Fibroblast of skin of left biceps (primary cell): ENCODE results near the gene CDIP1.

Experiments
- DNase-seq, 2 experiments: peaks; one replicate each; pipeline ENCODE4 v3.0.0-alpha.2; 2013; ENCODE audit warnings: low read depth in 2 of 2

CDIP1 gene

GRCh38 chr16:4489030-4489429, 49.5 kb downstream of the CDIP1 start:
- DNase-seq = peak; percentile 60 to 62

DNA sequence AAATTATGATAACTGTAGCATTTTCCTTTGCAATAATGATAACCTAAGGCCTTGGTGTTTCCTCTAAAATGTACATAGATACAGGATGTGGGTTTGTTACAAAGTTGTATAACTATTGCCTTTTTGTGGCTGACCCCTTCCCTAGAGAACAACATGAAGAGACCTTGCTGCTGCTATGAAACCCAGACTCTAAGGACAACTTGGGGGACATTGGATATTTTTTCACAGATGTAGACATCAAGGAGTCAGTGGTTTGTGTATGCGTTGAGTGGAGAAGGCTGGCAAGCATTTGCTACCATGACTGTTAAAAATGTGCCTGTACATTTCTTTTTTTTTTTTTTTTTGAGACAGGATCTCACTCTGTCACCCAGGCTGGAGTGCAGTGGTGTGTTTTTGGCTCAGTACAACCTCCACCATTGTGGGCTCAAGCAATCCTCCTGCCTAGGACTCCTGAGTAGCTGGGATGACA, 50.0 kb downstream of the CDIP1 start:
- no peak for DNase-seq

- DNase-seq = peak; percentile 43 to 44
Observed at GRCh38 chr16:4487955-4488498, 50.5 kb downstream of the CDIP1 start.

DNA sequence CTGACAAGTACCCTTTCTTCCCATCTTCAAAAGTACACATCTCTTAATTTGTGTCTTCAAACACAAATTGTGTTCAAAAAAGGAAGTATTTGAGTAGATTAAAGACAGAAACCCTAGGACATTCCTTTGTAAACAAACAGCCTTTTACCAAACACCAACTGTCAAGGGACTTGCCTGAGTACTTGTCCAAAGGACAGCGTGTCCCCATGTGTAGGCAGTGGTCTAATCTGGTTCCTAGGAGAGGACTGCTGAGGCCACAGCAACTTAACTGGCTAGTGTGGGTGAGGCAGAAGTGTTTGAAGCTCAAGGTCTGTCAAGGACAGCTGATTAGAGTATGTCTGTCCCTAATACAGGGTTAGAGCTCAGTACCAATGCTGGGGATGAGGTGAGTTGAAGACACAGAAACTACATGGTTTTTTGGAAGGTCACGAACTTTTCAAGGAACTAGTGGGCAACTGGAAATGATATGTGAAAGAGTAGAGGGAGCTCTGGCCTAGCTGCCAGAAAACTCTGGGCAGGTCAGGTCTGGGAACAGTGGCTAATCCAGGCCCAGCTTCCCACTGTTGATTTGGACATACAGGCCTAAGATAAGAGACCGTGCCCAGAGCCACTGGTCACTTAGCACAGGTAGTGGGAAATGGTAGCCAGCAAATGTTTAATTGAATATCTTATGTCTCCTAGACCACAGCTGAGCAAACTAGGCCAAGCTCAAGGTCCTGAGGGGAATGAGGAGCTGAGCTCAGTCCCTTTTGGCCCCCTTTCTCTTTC, 52.3 kb downstream of the CDIP1 start:
- DNase-seq = no peak

DNA sequence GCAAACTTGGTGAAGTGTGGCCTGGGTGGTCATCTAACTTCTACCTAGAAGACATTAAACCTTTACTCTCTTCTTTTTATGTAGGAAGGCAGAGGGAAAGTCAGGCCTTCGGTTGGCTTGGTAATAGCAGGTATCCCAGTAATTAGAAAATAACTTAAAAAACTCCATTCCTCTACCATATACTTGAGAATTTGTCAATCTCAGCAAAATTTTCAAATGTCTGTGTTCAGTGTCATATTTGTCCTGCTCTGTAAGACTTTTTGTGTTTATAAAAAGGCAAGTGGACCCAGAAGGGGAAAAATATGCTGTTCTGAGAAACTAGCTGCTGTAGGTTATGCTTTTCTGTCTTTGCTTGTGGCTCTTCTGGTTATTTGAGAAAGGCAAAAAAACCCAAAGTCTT, 56.6 kb downstream of the CDIP1 start:
- no peak for DNase-seq

DNA sequence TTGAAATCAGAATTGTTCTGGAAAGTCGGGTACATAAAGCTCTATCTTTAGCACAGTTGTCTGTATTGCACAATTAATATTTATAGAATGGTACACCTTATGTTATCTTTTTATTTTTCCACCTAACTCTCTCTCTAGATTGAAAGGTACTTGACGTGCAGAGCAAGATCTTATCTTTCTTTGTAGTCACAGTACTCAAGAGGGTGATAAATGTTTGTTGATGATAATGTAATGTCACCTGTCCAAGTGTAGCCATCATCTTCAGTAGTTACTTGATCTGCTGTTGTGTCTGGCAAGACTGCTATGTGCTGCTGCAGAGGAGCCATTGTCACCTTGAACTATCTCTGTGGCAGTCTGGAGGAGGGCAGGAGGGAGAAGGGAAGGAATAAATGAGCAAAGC, 57.0 kb downstream of the CDIP1 start:
- no peak for DNase-seq

GRCh38 chr16:4477966-4478365, 60.6 kb downstream of the CDIP1 start:
- DNase-seq = no peak

- DNase-seq = peak; percentile 70 to 78
Observed at GRCh38 chr16:4475880-4476788, 62.4 kb downstream of the CDIP1 start, which contains the start of gene HMOX2. Gene HMOX2, plus strand, starts transcription at chr16:4476398. Its CDS starts 29,127 bp downstream, at chr16:4505525.

DNA sequence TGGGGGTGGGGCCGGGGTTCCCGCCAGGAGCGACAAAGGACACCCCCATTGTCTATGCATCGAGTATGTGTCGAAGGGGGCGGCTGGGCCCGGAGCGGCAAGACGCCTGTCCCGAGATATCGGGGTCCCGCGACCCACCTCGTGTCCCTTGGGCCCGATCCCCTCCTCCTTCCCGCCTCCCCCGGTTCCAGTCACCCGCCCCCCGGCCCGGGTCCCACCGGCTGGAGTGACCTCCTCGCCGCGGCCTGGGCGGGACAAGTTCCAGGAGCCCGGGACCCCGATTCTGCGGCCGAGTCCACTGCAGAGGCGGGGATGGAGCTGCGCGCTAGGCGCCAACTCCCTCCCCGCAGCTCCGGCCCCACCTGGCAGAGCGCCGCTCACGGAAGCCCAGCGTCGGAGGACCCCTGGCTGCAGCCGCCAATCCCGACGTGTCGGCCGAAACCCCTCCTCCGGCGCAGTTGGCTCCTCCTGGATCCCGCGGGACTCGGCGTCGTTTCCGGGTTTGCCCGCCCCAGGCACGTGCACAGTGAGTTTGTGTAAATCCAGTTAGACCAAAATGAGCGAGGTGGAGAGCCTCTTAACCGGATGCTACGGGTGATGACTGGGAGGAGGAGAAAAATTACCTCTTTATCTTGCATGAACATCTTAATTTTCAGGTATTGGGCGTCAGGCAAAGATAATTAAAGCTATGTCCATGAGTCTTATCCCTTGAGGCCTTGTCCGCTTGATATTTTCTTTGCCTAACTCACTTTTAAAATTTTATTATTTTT, 64.2 kb downstream of the CDIP1 start, which contains the start of gene NMRAL1:
NMRAL1 (minus strand) TSS at position 434 of the 770 bp plus-strand sequence. CDS start 493 bp downstream, outside the sequence.
- peak; percentile 71 to 78 for DNase-seq

DNA sequence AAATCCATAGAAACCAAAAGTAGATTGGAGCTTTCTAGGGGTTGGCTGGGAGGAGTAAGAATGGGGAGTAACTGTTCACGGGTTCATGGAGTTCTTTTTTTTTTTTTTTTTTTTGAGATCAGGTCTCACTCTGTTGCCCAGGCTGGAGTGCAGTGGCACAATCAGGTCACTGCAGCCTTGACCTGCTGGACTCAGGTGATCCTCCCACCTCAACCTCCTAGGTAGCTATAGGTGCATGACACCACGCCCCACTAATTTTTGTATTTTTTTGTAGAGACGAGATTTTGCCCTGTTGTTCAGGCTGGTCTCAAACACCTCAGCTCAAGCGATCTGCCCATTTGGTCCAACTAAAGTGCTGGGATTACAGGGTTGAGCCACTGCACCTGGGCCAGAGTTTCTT, 65.7 kb downstream of the CDIP1 start:
- no peak for DNase-seq

GRCh38 chr16:4471869-4472268, 66.7 kb downstream of the CDIP1 start:
- DNase-seq = no peak

DNA sequence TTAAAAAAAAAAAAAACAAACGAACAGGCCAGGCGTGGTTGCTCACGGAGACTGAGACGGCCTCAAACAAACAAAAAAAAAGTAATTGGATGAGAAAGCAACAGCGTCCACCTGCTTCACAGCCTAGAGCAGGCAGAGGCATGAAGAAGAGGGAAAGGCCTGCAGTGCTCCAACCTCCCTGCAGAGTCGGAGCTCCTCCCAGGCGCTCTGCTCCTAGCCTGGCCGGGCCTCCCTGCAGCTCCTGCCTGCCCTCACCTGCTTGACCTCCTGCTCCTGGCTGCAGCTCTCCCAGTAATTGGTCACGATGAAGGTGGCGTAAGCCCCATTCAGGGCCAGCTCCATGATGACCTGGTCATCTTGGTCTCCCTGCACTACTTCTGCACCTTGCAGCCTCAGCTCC, 69.6 kb downstream of the CDIP1 start:
- no peak for DNase-seq

DNA sequence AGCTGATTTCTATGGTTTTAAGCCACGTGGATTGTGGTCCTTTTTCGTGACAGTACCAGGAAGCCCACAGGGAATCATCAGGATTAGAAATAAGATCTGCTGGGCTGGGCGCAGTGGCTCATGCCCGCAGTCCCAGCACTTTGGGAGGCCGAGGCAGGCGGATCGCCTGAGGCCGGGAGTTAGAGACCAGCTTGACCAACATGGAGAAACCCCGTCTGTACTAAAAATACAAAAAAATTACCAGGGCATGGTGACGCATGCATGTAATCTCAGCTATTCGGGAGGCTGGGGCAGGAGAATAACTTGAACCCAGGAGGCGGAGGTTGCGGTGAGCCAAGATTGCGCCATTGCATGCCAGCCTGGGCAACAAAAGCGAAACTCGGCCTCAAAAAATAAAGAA, 70.7 kb downstream of the CDIP1 start:
- DNase-seq = no peak

GRCh38 chr16:4465977-4466779, 72.4 kb downstream of the CDIP1 start:
- no peak for DNase-seq

DNA sequence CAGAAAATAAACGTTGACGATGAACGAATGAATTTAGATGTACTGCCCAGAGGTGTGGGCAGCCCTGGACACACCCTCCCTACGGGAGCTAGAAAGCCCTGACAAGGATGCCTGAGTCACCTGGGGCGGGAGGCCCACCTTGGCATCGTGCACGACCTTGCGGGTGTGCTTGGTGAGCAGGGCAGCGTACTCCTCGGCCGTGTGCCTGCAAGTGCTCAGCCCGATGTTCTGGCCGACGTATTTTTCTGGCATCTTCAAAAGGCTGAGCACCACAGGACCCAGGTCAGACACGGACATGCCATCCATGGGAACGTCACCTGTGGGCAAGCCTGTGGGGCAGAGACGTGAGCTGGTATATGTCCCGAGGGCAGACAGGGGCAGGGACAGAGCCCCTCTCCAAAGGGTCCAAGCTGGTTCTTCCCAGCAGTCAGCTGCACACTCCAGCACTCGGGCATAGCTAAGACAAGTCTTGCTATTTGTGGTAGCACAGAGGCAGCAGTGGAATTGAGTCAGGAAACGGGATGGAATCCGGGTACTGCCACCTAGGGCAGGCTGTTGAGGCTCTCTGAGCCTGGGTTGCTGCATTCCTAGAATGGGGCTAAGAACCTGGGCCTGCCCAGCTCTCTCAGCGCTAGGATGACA, 74.9 kb downstream of the CDIP1 start:
- DNase-seq = no peak

GRCh38 chr16:4461250-4462085, 77.1 kb downstream of the CDIP1 start:
- no peak for DNase-seq

GRCh38 chr16:4460936-4461249, 77.7 kb downstream of the CDIP1 start:
- DNase-seq = no peak
